Measurements from ENCODE around the gene SAP30BP. TPM values are rescaled to one million over a fixed set of nuclear protein-coding genes. Genes with fewer than 3 reads are reported as not detected.
A peak's percentile ranks its signal among the peaks of the same experiment; 100 is the strongest.

The SAP30BP gene
- total and polyA plus RNA-seq, 10 of the 15 experiments (the other 5 are each of a cell fraction or from before 2014, with no cell fraction given), result 57.9 to 166 (median 94.5) TPM

DNA sequence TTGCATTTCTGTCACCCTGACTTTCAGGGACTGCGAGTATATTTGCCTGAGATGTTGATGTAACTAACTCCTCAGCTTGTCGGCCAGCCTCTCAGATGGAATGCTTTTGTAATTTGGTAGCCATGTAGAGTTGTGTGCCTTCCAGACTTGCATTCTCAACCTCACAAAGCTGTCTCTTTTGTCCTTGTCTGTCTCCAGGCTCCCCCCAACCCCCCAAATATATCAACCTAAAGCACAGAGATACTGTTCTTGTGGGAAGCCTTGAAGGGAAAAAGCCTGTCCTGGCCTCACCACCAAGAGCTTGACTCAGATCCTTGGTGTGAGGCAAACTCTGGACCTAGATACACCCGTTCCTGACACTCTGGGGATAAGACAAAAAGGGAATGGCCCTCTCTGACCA lies 18.4 kb downstream of the SAP30BP start:
- Histone ChIP-seq H3K36me3 (ENCODE audit: control insufficient read depth in 2 of 2, insufficient read depth in 2 of 2, low read length in 1 of 2) (peaks cover 0 to 22% of the 10 kb centered on the region in 2 experiments; a peak in 3 of 4 replicates), H3K9ac (ENCODE audit: control insufficient read depth, insufficient read depth, low read length) (no peak overlapping the region), H3K79me2 (ENCODE audit: control insufficient read depth, insufficient read depth, low read length) (peaks cover 50% of the 10 kb centered on the region), H3K4me1 (ENCODE audit: control insufficient read depth, insufficient read depth, low read length) (peaks cover 45% of the 10 kb centered on the region), H4K20me1 (ENCODE audit: control insufficient read depth, insufficient read depth) (no peaks in the 10 kb centered on the region), H3K27me3 (replicated peaks in 1 of 2; ENCODE audit: control insufficient read depth in 2 of 2, insufficient read depth in 2 of 2, low read length in 1 of 2) (no peaks in the 10 kb centered on the region), H3K4me2 (ENCODE audit: control insufficient read depth, insufficient read depth) (no peak overlapping the region), H3K4me3 (peak overlapping the region; percentile 42; the same call in 1 of the 2 replicates), H2AFZ (ENCODE audit: control insufficient read depth, low read depth, low read length) (no peak overlapping the region), H3K27ac (ENCODE audit: control insufficient read depth, insufficient read depth) (peak overlapping the region; percentile 84), H3K9me3 (replicated peaks; ENCODE audit: control insufficient read depth, insufficient read depth, low read length) (no peaks in the 10 kb centered on the region; the same call in 2 of the 3 replicates)
- ATAC-seq (no peak), FAIRE-seq (no peak), DNase-seq (ENCODE audit: low read depth, low spot score) (no peak)
- POLR2A ChIA-PET, result interaction anchor here (0.6 kb wide), 1 partner anchor 527 kb away, joined by 3 read pairs; no protein-coding TSS in a partner anchor
- CTCF ChIA-PET, result interaction anchor here (0.7 to 13.2 kb wide), 9 partner anchors 10 to 68 kb away, joined by 3 to 134 read pairs (median 4); no protein-coding TSS in a partner anchor
- intact Hi-C loops (cut with micrococcal nuclease; ENCODE audit: unreplicated experiment), result no loop called here
- SMC1A ChIA-PET (ENCODE audit: uncharacterized antibody, unreplicated experiment), result interaction anchor here (0.9 kb wide), 1 partner anchor 9 kb away, joined by 3 read pairs; no protein-coding TSS in a partner anchor
- in situ Hi-C loops (cut with MboI), result no loop called here
- 2% methylated on average over 3 of the region's 3 CpGs for WGBS (ENCODE audit: insufficient coverage, insufficient replicate concordance, low lambda C conversion rate, missing lambda C conversion rate)
- no TSS peak for BruUV-seq (replicated peaks)
- RAD21 ChIA-PET (ENCODE audit: unreplicated experiment), result interaction anchor here (0.7 to 3.5 kb wide), 3 partner anchors 60 to 68 kb away, joined by 3 to 21 read pairs (median 4); no protein-coding TSS in a partner anchor
- no peak for TF ChIP-seq SMAD1 (IDR thresholded peaks at IDR 0.05; ENCODE audit: low read depth, partially characterized antibody)
- no peak for TF ChIP-seq YY1 (IDR thresholded peaks at IDR 0.05; ENCODE audit: low read depth, low read length)
- TF ChIP-seq POU2F2 (IDR thresholded peaks at IDR 0.05; ENCODE audit: borderline replicate concordance, low read depth, low read length), result no peak
- TF ChIP-seq SREBF2 (IDR thresholded peaks at IDR 0.05; ENCODE audit: low read length), result no peak
- TF ChIP-seq SMAD5 (IDR thresholded peaks at IDR 0.05; ENCODE audit: low read depth), result no peak
- no peak for TF ChIP-seq NR2C2 (IDR thresholded peaks at IDR 0.05; ENCODE audit: borderline replicate concordance, control insufficient read depth, insufficient read length, low read depth)
- TF ChIP-seq SREBF1 (IDR thresholded peaks at IDR 0.05; ENCODE audit: low read length), result no peak
- TF ChIP-seq RUNX3 (IDR thresholded peaks at IDR 0.05; ENCODE audit: low read length), result no peak
- TF ChIP-seq TBL1XR1 (IDR thresholded peaks at IDR 0.05; ENCODE audit: low read depth, low read length), result no peak
- no peak for TF ChIP-seq GABPA (IDR thresholded peaks at IDR 0.05; ENCODE audit: low read depth)
- no peak for TF ChIP-seq NFXL1 (IDR thresholded peaks at IDR 0.05; ENCODE audit: borderline replicate concordance)
- no peak for TF ChIP-seq NBN (IDR thresholded peaks at IDR 0.05)
- TF ChIP-seq JUND (IDR thresholded peaks at IDR 0.05; ENCODE audit: low read depth, low read length), result no peak
- TF ChIP-seq, protein P1, sequence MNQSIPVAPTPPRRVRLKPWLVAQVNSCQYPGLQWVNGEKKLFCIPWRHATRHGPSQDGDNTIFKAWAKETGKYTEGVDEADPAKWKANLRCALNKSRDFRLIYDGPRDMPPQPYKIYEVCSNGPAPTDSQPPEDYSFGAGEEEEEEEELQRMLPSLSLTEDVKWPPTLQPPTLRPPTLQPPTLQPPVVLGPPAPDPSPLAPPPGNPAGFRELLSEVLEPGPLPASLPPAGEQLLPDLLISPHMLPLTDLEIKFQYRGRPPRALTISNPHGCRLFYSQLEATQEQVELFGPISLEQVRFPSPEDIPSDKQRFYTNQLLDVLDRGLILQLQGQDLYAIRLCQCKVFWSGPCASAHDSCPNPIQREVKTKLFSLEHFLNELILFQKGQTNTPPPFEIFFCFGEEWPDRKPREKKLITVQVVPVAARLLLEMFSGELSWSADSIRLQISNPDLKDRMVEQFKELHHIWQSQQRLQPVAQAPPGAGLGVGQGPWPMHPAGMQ (IDR thresholded peaks at IDR 0.05; ENCODE audit: borderline replicate concordance), result no peak
- TF ChIP-seq ZNF384 (IDR thresholded peaks at IDR 0.05; ENCODE audit: borderline replicate concordance, low read depth, low read length), result no peak
- no peak for TF ChIP-seq PKNOX1 (IDR thresholded peaks at IDR 0.05)
- no peak for TF ChIP-seq HDAC2 (IDR thresholded peaks at IDR 0.05)
- TF ChIP-seq PAX8 (IDR thresholded peaks at IDR 0.05), result no peak
